GM19438 (cell line): ENCODE data around the gene LRCOL1.
"Not testable (repeated sequence)": the region's sequence is repeated elsewhere in the genome, so short reads cannot be mapped to it uniquely, and the experiment has no call there.

Source experiments
- ATAC-seq: cut with Tn5 transposase; IDR thresholded peaks from one replicate; pipeline ENCODE4 v1.9.1; 2021; ENCODE audit warnings: low read depth; ENCODE audit not compliant: unreplicated experiment

Gene LRCOL1

DNA sequence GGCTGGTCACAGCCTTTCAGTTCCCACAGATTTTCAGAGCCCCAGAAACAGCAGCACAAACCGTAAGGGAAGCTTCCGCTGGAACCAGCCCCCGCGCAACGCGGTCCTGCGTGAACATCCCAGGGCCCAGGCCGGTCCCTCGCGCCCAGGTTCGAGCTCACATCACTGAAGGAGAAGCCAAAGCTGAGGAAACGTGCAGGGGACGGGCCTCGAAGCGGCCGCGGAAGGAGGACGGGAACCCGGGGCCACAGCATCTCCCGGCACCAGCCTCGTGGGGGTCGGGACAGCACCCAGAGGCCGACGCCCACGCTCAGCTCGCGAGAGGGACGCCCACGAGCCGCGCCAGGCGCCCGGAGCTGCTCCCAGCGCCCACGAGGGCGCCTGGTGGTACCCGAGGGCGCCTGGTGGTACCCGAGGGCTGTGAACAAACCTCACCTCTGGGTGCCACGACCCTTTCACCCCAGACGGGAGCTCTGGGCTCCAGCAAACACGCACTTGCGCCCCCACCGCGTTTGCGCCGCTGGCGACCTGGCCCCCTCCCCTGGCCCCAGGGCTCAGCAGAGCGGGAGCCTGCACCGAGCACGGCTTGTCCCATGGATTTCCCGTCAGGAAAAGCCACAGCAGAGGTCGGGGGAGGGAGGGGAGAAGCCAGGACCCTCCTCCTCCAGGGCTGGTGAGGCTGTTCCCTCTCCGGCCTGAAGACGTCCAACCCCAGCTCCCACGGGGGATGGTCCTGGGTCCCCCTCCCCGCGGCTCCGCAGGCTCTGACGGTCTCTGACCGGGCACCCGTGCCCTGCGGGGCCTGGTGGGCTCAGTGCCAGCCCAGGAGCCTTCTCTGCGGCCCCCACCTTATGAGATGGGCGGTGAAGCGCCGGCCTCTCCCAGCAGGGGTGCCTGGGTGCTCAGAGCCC is 6.9 kb downstream of the LRCOL1 start:
- ATAC-seq, result no peak

DNA sequence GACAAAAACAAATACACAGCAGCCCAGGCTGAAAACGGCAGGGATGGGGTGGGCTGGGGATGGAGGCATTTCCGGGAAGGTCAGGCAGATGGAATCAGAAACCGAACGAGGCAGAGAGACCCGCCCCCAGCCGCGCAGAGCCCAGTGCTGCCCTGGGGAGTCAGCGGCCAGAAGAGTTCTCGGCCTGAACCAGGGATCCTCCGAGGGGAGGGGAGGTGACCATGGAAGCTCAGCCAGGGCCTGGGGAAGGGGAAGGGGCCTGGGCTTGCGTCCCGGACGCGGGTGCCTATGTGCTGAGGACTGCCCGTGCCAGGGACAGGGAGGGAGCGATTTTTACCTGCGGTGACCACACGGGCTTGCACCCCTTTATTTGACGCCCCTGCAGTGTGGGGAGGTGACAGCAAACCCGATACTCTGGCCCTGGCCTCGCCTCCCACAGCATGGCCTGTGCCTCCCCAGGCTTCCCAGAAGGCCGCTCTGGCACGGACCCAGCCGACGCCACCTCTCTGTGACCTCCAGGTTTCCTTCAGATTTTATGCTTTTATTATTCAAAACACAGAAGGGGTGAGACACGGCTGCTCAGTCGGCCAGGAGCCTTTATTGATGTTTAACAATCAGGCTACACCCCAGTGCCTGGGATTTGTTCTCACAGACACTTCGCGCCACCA is 7.7 kb downstream of the LRCOL1 start:
- no peak for ATAC-seq

DNA sequence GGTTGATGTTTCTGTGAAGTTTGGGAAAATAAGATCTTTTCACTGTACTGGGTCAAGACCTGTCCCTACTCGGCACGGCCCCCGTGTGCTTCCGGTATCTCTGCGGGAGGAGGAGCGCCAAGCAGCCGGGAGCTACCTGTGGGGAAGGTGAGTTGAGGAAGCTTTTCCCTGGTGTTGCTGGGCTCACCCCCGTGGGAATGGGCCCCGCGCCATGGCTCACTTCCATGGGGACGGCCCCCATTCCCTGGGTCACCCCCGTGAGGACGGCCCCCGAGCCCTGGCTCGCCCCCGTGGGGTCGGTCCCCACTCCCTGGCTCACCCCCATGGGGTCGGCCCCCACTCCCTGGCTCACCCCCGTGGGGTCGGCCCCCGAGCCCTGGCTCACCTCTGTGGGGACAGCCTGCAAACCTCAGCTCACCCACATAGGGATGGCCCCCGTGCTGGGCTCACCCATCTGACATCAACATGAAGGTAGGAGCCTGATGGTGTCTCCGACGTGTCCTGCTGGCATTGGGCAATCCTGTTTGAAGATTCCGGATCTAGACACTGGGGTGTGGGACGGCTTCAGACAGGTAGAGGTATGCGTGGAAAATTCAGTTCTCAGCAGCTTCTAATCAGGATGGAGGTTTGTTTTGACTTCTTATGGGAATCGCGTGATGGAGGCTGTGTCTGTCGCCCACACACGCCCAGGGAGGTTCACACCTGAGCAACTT is 9.1 kb downstream of the LRCOL1 start:
- ATAC-seq, result no peak

DNA sequence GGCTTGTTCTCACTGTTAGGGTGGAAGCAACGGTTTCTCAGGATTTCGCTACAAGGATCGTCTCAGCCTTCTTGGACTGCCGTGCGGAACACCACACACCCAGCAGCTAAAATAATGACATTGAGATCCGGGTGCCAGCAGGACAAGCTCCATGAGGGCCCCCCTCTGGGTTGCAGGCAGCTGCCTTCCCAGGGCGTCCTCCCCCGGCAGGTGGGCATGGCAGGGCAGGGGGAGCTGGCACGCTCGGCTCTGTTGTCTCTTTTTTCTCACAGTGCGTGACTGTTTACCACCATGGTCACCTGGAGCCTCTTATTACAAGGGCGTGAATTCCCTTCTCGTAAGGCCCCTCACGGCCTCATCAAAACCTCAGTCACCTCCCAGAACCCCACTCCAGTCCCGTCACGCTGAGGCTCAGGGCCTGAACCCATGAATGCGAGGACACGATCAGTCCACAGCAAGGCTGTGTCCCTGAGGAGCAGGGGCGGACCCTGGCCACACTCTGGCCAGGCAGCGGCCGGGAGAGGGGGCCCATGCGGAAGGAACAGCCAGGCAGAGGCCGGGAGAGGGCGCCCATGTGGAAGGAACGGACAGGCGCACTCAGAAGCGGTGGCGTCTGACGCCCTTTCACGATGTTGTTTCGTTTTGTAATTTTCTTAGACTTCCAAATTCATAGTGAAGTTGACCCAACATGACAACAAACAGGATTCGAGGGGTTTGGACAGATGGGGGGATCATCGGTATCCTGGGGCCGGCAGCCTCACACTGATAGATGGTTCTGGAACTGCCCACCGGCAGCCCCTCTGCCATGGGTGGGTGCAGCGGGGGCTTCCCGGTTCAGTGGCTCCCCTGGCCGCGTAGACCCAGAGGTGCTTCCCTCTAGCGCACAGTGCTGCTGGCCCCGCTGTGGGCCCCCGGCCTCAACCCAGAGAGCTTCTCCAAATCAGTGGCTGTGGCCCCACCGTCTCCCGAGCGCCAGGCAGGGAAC is 10.0 kb downstream of the LRCOL1 start:
- ATAC-seq, result no peak

DNA sequence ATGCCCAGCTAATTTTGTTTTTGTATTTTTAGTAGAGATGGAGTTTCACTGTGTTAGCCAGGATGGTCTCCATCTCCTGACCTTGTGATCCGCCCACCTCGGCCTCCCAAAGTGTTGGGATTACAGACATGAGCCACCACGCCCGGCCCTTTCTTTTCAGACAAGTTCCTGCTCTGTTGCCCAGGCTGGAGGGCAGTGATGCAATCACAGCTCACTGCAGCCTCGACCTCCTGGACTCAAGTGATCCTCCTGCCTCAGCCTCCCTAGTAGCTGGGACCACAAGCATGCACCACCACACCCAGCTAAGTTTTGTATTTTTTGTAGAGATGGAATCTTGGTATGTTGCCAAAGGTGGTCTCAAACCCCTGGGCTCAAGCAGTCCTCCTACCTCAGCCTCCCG is 10.9 kb downstream of the LRCOL1 start:
- ATAC-seq, result not testable (repeated sequence)

DNA sequence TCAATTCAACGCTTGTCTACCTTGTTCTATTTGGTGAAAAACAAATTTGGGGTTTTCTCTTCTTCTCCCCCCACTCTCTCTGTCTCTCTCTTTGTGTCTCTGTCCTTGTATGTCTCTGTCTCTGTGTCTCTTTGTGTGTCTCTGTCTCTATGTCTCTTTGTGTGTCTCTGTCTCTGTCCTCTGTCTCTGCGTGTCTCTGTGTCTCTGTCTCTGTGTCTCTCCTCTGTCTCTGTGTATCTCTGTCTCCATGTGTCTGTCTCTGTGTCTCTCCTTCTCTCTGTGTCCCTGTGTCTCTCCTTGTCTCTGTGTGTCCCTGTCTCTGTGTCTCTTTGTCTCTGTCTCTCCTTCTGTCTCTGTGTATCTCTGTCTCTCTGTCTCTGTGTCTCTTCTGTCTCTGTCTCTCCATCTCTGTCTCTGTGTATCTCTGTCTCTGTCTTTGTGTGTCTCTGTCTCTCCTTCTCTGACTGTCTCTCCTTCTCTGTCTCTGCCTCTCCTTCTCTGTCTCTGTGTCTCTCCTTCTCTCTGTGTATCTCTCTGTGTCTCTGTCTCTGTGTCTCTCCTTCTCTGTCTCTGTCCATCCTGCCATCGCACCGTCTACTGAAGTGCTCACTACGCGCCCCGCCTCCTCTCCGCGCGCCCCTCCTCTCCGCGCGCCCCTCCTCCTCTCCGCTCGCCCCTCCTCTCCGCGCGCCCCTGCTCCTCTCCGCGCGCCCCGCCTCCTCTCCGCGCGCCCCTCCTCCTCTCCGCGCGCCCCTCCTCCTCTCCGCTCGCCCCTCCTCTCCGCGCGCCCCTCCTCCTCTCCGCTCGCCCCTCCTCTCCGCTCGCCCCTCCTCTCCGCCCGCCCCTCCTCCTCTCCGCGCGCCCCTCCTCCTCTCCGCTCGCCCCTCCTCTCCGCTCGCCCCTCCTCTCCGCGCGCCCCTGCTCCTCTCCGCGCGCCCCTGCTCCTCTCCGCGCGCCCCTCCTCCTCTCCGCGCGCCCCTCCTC is 12.8 kb downstream of the LRCOL1 start:
- no peak for ATAC-seq

DNA sequence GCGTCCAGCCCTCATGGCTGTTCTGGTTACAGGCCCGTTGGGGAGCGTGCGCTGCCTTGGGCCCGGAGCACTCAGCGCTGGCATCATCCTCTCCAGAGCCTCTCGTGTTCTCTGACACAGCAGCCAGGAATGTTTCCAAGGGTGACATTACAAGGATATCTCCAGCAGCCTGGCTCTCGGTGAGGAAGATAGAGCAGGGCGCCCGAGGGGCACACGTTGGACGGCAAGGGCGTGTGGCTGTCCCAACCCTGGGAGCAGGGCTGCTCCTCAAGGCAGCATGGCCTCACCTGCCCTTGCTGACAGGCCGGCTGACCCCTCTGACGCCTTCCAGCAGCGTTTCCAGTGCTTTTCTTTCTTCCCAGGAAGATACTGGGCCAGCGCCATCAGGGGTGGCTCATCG is 14.4 kb downstream of the LRCOL1 start:
- ATAC-seq, result no peak

DNA sequence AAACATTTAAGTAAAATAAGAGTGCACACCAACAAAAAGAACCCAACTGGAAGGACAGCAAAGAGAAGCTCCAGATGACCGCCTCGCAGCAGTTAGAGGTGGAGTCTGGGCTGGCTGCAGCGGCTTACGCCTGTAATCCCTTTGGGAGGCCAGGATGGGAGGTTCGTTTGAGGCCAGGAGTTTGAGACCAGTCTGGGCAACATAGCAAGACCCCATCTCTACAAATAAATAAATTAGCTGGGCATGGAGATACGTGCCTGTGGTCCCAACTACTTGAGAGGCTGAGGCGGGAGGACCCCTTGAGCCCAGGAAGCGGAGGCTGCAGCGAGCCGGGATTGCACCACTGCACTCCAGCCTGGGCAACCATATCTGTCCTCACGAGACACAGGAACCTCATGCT is 15.2 kb downstream of the LRCOL1 start:
- no peak for ATAC-seq

DNA sequence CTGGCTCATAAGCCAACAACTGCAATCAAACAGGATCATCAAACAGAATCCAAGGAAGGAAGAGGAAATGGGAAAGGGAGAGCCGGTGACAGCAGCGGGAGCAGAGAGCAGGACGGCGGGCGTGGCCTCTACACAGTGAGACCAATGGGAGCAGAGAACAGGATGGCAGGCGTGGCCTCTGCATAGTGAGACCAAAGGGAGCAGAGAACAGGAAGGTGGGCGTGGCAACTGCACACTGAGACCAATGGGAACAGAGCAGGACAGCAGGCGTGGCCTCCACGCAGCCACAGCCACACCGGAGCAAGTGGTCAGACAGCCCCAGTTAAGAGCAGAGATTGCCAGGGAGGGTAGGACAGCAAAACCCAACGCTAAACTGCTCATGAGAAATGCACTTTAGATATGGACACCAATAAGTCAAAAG is 16.4 kb downstream of the LRCOL1 start:
- ATAC-seq, result peak; percentile 96

DNA sequence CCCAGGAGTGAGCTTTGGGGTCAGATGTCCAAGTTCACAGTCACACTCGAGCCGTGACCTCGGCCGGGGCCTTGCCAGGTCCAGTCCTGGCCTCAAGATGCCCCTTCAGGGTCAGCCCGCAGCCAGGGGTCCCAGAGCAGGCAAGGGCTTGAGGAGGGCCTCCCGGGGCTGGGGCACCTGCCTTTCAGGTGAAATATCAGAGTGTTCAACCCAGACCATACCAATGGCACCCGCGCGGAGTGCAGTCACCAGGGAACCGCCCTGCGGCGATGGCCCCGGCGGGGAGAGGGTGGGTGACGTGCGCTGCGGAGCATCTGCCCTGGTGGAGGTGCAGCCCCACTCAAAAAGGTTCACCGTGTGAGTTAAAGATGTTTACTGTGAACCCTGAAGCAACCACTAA is 16.9 kb downstream of the LRCOL1 start:
- ATAC-seq, result no peak

DNA sequence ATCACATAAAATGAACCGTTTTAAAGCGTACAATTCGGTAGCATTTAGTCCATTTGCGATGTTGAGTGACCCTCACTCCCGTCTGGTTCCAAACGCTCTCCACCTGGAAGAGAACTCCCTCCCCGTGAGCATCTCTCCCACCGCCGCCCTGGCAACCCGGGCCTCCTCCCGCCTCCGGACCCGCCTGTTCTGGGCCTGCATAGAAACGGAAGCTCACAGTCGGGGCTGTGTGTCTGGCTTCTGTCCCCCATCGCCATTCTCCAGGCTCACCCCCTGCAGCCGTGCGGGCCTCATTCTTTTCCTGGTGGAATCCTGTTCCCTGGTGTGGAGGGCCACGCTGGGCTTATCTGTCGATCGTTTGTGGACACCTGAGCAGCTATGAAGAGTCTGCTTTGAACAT is 17.3 kb downstream of the LRCOL1 start:
- ATAC-seq, result no peak

DNA sequence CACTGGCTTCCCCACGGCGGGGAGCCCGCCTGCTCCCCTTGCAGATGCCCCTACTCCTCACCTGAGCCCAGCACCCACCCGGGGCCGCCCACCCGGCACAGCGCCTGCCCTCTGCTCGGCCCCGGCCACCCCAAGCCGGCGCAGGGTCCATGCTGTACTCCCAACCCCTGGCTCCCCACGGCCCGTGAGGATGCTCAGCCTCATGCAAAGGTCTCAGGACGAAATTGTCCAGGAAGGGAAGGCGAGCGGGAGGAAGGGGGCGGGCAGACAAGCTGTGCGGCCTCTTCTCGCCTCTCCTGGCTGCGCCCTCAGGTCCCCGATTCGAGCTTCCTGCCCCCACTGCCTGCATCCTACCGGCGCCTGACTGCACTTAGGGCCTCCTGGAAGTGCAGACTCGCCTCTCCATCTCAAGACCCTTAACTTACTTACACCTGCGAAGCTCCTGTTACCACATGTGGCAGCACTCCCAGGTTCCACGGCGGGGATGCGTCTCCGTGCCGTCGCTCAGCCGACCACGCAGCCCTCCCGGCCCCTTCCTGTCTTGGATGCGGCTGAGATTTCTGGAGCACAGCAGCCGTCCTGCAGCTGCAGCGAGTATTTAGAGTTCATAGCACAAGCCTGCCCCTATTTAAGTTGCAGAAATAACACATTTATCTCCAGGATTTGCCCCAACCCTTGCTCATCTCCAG is 18.0 kb downstream of the LRCOL1 start:
- ATAC-seq, result no peak

DNA sequence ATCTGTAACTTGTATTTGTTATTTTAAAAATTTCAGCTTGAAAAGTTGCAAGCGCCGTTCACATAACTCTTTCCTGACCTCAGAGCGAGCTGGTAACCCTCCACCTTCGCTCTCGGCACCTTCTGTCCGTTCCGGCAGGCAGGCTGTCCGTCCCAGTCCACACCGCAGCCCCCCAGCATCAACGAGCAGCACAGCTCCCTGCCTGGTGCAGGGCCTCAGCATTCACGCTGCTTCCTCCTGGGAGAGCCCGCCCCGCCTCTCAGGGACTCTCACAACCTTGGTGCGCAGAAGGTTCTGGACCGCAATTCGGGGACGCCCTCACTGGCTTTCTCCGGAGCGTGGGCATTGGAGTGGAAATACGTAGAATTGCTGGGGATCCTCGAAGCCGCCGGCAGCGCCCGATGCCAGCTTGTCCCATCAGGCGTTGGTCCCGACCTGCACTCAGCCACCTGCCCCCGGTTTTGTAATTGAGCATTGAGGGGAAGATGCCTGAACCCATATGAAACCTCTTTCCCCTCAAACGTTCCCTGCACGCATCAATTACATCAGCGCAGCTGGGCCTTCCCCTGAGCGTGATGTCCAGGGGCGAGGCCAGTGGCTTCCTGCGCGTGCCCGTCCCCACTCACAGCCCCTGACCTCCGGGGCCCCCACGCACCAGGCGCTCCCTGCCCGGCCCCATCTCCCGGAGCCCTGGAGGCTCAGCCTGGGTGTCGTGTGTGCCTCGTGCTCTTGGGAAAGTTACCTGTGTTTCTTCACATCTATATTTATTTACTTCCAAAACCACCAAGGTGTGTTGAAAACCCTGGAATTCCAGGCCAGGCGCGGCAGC is 19.1 kb downstream of the LRCOL1 start:
- ATAC-seq, result no peak

DNA sequence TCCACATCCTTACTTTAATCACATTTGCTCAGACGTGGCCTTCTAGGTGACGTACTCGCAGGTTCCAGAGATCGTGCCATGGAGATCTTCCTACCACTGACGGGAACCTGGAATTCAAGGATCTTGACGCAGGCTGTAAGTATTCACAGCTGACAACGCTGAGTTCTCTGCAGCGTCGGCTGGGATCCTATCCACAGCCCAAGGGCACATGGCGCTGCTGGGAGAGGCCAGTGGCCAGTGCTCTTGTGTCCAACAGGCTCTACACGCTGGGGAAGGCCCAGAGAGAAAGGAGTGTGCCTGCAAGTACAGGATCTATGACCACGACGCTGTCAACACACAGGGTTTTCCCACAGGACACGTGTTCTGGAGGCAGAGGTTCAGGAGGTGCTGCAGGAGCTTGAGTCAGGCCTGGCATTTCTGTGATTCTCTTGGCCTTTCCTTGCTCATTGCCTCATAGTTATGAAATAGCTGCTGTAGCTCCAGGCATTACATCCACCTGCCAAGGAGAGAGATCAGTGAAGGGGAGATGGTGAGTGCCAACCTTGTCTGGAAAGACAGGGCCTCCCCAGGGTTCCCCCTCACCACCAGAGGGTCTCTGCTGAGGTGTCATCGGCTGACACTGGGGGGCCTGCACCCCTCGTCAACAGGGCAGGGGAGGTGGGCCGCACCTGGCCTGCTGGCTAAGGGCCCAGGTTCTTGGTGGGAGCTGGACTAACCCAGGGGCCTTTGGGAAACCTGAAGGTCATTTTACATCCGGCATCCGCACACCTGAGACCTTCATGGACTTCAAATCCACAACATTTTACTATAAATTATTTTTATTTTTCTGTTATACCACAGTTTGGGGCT is 21.3 kb downstream of the LRCOL1 start:
- ATAC-seq, result no peak

DNA sequence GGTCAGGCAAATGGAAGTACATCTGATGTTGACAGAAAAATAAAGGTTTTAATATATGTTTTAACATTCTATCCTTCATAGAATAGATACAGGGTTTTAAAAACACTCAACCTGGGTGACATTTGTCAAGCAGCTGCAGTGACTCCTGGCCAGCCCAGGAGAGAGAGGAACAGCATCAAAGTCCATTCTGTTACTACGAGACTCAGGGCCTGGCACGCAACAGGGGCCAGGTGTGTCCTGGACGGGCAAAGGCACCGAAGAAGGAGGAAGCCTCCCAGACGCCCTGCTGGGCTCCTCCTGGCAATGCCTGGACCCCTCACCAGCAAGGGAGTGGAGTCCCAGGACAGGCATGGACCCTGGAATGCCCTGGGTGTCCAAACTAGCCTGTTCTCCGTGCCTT is 22.1 kb downstream of the LRCOL1 start:
- no peak for ATAC-seq

DNA sequence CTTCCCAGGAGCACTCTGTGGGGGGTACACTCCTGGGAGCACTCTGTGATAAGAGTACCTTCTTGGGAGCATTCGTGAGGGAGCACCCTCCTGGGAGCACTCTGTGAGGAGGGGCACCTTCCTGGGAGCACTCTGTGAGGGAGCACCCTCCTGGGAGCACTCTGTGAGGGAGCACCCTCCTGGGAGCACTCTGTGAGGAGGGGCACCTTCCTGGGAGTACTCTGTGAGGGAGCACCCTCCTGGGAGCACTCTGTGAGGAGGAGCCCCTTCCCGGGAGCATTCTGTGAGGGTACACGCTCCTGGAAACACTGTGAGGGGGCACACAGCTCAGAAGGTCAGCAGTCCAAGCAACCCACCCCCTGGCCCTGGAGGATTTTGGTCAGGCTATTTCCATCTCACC is 22.6 kb downstream of the LRCOL1 start:
- no peak for ATAC-seq

DNA sequence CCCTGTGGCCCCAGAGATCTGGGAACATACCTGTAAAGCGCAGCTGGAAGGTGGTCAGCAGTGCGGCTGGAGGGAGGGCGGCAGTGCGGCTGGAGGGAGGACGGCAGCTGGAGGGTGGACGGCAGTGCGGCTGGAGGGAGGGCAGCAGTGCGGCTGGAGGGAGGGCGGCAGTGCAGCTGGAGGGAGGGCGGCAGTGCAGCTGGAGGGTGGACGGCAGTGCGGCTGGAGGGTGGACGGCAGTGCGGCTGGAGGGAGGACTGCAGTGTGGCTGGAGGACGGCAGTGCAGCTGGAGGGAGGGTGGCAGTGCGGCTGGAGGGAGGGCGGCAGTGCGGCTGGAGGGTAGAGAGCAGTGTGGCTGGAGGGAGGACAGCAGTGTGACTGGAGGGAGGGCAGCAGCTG is 23.5 kb downstream of the LRCOL1 start:
- no peak for ATAC-seq
